ENCODE measurements around the gene VWA5B1. TPM values are rescaled to one million over a fixed set of nuclear protein-coding genes. Genes with fewer than 3 reads are reported as not detected.

VWA5B1 gene
- total RNA-seq, 4 donors from 2014 or later, result 0.69 TPM; not detected in 3

DNA sequence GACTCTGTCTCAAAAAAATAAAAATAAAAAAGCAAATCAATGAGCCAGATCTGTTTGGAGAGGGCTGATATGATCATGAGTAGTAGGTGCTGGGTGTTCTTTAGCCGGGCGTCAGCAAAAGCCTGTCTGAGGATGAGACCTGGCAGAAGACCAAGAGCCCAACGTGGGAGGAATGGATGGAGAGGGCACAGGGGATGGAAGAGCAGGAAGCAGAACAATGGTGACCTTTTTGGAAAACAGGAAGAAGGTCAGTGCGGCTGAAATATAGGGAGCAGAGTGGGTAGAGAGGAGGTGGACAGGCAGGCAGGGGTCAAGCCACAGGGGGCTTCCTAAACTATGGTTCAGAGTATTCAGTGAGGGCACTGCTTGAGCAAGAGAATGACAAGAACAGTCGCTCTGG is 30.9 kb downstream of the VWA5B1 start:
- Histone ChIP-seq H3K4me1 (no peaks in the 10 kb centered on the region), H3K27me3 (no peaks in the 10 kb centered on the region), H3K9me3 (no peaks in the 10 kb centered on the region), H3K36me3 (no peaks in the 10 kb centered on the region), H3K27ac (no peak overlapping the region), H3K4me3 (no peak overlapping the region)
- TF ChIP-seq, protein P1, sequence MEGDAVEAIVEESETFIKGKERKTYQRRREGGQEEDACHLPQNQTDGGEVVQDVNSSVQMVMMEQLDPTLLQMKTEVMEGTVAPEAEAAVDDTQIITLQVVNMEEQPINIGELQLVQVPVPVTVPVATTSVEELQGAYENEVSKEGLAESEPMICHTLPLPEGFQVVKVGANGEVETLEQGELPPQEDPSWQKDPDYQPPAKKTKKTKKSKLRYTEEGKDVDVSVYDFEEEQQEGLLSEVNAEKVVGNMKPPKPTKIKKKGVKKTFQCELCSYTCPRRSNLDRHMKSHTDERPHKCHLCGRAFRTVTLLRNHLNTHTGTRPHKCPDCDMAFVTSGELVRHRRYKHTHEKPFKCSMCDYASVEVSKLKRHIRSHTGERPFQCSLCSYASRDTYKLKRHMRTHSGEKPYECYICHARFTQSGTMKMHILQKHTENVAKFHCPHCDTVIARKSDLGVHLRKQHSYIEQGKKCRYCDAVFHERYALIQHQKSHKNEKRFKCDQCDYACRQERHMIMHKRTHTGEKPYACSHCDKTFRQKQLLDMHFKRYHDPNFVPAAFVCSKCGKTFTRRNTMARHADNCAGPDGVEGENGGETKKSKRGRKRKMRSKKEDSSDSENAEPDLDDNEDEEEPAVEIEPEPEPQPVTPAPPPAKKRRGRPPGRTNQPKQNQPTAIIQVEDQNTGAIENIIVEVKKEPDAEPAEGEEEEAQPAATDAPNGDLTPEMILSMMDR (IDR thresholded peaks at IDR 0.05), result no peak
- TF ChIP-seq POLR2A (IDR thresholded peaks at IDR 0.05), result no peak
- no peak for DNase-seq
- intact Hi-C loops (cut with DNase I; ENCODE audit: low total_unique reads), result no loop called here

DNA sequence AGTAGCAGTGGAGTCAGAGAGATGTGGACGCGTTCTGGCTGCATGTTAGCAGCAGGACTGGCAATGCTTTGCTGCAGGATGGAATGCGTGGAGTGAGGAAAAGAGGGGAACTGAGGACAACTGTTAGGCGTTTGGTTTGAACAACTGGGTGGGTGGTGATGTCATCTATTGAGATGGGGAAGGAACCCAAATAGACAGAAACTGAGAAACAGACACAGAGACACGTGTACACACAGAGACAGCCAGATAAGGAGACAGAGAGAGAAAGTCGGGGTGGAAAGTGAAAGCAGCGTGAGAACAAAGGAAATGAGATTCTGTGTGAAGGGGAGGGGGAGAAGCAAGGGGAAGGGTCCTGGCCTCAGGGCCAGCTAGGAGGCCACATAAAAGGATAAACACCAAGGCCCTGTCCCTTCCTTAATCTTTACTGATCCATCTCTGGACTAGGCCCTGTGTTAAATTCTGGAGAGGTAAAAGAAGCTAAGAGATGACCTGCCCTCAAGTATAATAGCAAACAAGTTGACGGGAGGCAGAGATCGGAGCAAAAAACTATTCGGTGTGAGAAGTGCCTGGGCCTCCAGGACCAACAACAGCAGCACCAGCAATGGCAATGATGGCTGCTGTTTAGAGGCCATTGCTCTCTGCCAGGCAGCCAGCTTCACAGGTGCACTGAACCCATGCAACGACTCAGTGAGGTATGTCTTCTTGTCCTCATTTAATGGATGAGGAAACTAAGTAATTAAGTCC is 31.6 kb downstream of the VWA5B1 start:
- no peak overlapping the region for H3K4me3 ChIP-seq
- TF ChIP-seq POLR2A (IDR thresholded peaks at IDR 0.05), result no peak
- TF ChIP-seq, protein P1 (IDR thresholded peaks at IDR 0.05), result no peak

DNA sequence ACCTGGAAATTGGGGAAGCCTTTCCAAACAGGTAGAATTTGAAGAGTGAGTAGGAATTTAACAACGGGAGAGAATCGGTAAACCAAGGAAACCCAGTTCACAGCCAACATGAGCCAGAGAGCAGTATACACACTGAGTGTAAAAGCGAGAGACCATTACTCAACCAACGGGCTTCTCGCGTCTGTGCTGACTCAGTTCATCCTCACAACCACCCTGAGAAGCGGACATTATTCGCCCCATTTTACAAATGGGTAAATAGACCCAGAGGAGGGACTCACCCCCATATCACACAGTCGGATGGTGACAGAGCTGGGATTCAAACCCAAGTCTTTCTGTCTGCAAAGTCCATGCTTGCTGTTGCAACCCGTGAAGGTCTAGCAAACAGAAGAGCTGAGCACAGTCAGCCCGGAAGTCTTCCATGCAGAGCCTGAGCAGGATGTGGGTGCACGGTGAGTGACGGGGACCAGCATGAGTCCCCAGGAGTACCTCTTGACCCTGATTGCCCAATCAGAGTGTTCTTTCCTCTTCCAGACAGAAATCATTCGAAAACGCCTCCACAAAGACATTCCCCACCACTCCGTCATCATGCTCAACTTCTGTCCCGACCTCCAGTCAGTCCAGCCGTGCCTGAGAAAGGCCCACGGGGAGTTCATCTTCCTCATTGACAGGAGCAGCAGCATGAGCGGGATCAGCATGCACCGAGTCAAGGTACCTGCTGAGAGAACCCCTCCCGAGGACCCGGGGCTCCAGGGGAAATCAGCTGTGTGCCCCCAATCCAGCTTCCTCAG is 32.3 kb downstream of the VWA5B1 start:
- H3K27ac ChIP-seq, result no peak overlapping the region
- no peak overlapping the region for H3K4me3 ChIP-seq
- no peaks in the 10 kb centered on the region for H3K36me3 ChIP-seq
- no peaks in the 10 kb centered on the region for H3K9me3 ChIP-seq
- intact Hi-C loops (cut with DNase I; ENCODE audit: low total_unique reads), result no loop called here
- no peaks in the 10 kb centered on the region for H3K4me1 ChIP-seq
- TF ChIP-seq, protein P1 (IDR thresholded peaks at IDR 0.05), result no peak
- TF ChIP-seq POLR2A (IDR thresholded peaks at IDR 0.05), result no peak
- DNase-seq, result no peak
- H3K27me3 ChIP-seq, result no peaks in the 10 kb centered on the region

More for the DNA sequence above, 31.6 kb downstream of the VWA5B1 start:
- Histone ChIP-seq H3K36me3 (no peaks in the 10 kb centered on the region), H3K27me3 (no peaks in the 10 kb centered on the region), H3K27ac (no peak overlapping the region), H3K9me3 (no peaks in the 10 kb centered on the region), H3K4me1 (no peaks in the 10 kb centered on the region)
- intact Hi-C loops (cut with DNase I; ENCODE audit: low total_unique reads), result no loop called here
- DNase-seq, result no peak

DNA sequence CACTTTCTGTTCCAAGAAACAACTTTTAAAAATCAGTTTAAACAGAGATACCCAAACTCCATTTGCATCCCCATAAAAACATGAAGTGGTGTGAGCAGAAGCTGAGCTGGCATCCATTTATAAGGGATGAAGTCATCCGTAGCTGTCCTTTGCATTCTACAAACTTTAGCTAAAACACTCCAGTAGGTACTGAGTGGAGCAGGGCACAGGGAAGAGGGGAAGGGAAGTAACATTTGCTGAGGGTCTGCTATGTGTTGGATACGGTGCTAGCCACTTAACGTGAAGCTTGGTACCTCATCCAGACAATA is 32.9 kb downstream of the VWA5B1 start:
- Histone ChIP-seq H3K36me3 (no peaks in the 10 kb centered on the region), H3K27me3 (no peaks in the 10 kb centered on the region), H3K4me1 (no peaks in the 10 kb centered on the region), H3K4me3 (no peak overlapping the region), H3K9me3 (no peaks in the 10 kb centered on the region), H3K27ac (no peak overlapping the region)
- DNase-seq, result no peak
- intact Hi-C loops (cut with DNase I; ENCODE audit: low total_unique reads), result no loop called here
- TF ChIP-seq, protein P1 (IDR thresholded peaks at IDR 0.05), result no peak
- no peak for TF ChIP-seq POLR2A (IDR thresholded peaks at IDR 0.05)

DNA sequence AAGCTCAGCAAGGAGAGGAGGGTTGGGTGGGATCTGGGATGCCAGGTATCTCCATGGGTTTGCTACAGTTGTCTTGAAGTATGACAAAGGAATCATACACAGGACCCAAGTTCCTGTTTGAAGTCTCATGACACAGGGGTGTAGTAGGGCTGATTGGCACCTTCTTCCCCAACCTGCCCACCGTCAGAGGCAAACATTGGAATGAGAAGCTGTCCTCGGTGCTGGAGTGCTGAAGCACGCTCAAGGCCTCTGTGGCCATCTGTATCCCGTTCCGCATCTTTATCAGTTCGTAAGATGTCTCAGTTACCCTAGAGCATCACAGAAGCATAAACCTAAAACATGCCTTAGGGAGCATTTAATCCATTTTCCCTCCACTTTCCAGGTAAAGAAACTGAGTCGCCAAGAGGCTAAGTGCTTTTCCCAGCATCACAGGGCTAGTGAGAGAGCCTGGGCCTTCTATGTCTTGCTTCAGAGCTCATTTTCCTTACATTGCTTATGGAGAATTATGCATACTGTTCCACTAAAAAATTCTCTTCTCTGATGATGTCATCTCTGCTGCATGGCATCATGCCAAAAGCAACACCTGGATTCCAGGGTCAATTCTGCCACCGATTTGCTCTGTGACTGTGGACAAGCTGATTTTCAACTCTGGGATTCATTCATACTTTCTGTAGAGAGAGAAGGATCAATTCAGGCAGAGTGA is 34.2 kb downstream of the VWA5B1 start:
- no peak for DNase-seq
- H3K4me1 ChIP-seq, result no peaks in the 10 kb centered on the region
- H3K9me3 ChIP-seq, result no peaks in the 10 kb centered on the region
- H3K36me3 ChIP-seq, result no peaks in the 10 kb centered on the region
- no peaks in the 10 kb centered on the region for H3K27me3 ChIP-seq
- TF ChIP-seq, protein P1 (IDR thresholded peaks at IDR 0.05), result no peak
- TF ChIP-seq POLR2A (IDR thresholded peaks at IDR 0.05), result no peak
- no peak overlapping the region for H3K4me3 ChIP-seq
- H3K27ac ChIP-seq, result no peak overlapping the region
- intact Hi-C loops (cut with DNase I; ENCODE audit: low total_unique reads), result no loop called here

Data from uterus (tissue), 4 donors.